ENCODE results near the gene ID1. TPM values are rescaled to one million over a fixed set of nuclear protein-coding genes. Genes with fewer than 3 reads are reported as not detected.

Gene ID1
- total RNA-seq, 3 donors from 2014 or later: 172 to 414 (median 201) TPM

DNA sequence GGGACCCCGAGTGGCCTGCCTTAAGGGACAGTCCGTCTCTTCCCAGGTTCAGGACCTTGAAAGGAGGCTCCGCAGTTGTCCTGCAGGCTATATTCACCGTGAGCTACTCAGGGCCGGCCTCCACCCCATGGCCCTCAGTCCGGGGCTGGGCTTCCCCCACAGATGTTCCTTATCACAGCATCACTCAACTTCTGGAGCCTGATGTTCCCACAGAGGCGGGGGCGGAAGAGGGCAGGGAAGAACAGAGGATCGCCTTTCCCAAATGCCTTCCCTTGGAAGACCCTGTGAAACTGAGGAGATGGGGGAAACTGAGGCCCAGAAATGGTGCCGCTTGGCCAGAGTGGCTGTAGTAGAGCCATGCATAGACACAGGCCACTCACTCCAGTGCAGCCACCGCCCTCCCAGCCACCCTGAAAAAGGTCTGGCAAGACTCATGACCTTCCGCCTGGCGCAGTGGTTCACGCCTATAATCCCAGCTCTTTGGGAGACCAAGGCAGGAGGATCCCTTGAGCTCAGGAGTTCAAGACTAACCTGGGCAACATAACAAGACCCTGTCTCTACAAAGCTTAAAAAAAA is 28.3 kb downstream of the ID1 start:
- Histone ChIP-seq H3K36me3 (ENCODE audit: low read depth) (no peaks in the 10 kb centered on the region), H3K4me3 (no peak overlapping the region), H3K4me1 (ENCODE audit: low read depth) (no peaks in the 10 kb centered on the region), H3K9me3 (no peaks in the 10 kb centered on the region)
- DNase-seq (no peak), ATAC-seq (no peak)
- TF ChIP-seq, protein P1, sequence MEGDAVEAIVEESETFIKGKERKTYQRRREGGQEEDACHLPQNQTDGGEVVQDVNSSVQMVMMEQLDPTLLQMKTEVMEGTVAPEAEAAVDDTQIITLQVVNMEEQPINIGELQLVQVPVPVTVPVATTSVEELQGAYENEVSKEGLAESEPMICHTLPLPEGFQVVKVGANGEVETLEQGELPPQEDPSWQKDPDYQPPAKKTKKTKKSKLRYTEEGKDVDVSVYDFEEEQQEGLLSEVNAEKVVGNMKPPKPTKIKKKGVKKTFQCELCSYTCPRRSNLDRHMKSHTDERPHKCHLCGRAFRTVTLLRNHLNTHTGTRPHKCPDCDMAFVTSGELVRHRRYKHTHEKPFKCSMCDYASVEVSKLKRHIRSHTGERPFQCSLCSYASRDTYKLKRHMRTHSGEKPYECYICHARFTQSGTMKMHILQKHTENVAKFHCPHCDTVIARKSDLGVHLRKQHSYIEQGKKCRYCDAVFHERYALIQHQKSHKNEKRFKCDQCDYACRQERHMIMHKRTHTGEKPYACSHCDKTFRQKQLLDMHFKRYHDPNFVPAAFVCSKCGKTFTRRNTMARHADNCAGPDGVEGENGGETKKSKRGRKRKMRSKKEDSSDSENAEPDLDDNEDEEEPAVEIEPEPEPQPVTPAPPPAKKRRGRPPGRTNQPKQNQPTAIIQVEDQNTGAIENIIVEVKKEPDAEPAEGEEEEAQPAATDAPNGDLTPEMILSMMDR (IDR thresholded peaks at IDR 0.05): no peak
- intact Hi-C loops (cut with DNase I, micrococcal nuclease): no loop called here

DNA sequence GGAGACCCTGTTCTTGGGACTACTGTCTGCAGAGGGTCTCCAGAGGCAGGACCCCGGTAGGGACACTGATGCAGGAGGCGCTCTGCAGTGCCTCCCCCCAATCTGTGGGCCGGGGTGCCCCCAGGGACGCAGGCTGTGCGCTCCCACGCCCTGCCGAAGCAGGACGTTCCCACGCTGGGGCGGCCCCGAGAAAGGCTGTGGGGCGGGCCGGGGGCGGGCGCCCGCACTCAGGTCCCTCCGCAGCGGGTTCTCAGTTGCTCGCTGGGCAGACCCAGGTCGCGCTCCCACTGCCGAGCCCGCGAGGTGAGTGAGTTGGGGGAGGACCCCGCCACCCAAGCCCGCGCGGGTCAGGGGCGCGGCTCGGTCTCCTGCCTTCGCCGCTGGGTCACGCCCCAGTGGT is 32.6 kb downstream of the ID1 start, which contains the start of gene COX4I2:
TSS of gene COX4I2 (plus strand) at position 253 of the 400 bp plus-strand sequence. CDS start 1,106 bp downstream, outside the sequence.
- DNase-seq: no peak
- Histone ChIP-seq H3K36me3 (ENCODE audit: low read depth) (no peaks in the 10 kb centered on the region), H3K4me3 (no peak within 1 kb of the TSS), H3K4me1 (ENCODE audit: low read depth) (no peaks in the 10 kb centered on the region), H3K9me3 (no peaks in the 10 kb centered on the region)
- TF ChIP-seq, protein P1 (IDR thresholded peaks at IDR 0.05): no peak
- ATAC-seq: no peak
- intact Hi-C loops (cut with DNase I, micrococcal nuclease): no loop called here

DNA sequence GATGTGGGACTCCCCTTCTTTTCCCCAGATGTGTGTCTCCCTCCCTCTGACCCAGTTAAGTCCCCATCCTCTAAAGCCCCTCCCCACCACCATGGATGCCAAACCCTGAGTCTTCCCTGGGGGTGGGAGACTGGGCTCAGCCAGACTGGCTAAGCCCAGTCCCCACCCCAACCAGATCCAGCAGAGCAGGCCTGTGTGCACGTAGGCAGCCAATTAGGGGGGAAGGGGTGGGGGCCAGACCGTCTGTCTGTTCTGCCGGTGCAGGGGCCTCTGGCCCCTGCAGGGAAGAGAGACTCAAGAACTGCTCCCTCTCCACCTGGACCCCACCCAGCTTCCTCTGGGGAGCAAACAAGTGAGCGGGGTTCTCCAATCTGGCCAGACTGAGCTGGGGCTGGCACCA is 33.2 kb downstream of the ID1 start:
- ATAC-seq: no peak
- Histone ChIP-seq H3K9me3 (no peaks in the 10 kb centered on the region), H3K4me3 (no peak overlapping the region), H3K4me1 (ENCODE audit: low read depth) (no peaks in the 10 kb centered on the region), H3K36me3 (ENCODE audit: low read depth) (no peaks in the 10 kb centered on the region)
- intact Hi-C loops (cut with DNase I, micrococcal nuclease): no loop called here
- no peak for DNase-seq
- TF ChIP-seq, protein P1 (IDR thresholded peaks at IDR 0.05): no peak

DNA sequence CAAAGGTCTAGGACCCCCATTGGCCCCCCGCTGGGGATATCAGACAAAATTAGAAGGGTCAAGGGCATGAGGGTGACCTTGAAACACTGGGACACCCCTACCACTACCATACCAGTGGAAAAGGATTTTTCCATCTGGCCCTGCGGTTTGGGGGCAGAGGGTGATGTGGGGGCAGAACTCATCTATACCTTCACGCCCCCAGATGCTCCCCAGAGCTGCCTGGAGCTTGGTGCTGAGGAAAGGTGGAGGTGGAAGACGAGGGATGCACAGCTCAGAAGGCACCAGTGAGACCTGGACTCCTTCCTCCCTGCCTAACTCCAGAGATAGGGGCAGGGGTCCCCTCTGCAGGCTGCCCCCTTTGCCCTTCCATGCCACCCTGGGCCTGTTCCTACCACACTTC is 33.7 kb downstream of the ID1 start:
- no peak for ATAC-seq
- intact Hi-C loops (cut with DNase I, micrococcal nuclease): no loop called here

DNA sequence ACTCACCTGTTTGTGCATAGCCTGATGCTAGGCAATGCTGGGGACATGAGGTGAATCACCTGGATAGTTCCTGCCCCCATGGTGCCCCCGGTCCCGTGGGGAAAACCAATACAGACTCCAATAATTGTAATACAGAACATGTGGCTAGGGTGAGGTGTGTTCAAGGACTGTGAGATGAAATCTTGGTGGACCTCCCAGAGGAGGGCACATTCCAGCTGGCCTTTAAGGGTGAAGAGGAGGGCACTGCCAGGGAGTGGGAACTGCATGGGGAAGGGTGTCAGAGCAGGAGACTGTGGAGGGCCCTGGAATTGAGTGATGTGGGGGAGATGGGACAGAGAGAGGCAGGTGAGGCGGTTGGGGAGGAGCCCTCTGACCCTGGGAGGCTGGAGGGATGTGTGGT is 35.2 kb downstream of the ID1 start:
- TF ChIP-seq, protein P1 (IDR thresholded peaks at IDR 0.05): no peak
- intact Hi-C loops (cut with DNase I, micrococcal nuclease): no loop called here
- Histone ChIP-seq H3K36me3 (ENCODE audit: low read depth) (no peaks in the 10 kb centered on the region), H3K9me3 (no peaks in the 10 kb centered on the region), H3K4me1 (ENCODE audit: low read depth) (no peaks in the 10 kb centered on the region), H3K4me3 (no peak overlapping the region)
- DNase-seq: no peak
- ATAC-seq: no peak

More for the DNA sequence above, 33.7 kb downstream of the ID1 start:
- Histone ChIP-seq H3K9me3 (no peaks in the 10 kb centered on the region), H3K4me3 (no peak overlapping the region), H3K4me1 (ENCODE audit: low read depth) (no peaks in the 10 kb centered on the region), H3K36me3 (ENCODE audit: low read depth) (no peaks in the 10 kb centered on the region)
- DNase-seq: no peak
- TF ChIP-seq, protein P1 (IDR thresholded peaks at IDR 0.05): no peak

DNA sequence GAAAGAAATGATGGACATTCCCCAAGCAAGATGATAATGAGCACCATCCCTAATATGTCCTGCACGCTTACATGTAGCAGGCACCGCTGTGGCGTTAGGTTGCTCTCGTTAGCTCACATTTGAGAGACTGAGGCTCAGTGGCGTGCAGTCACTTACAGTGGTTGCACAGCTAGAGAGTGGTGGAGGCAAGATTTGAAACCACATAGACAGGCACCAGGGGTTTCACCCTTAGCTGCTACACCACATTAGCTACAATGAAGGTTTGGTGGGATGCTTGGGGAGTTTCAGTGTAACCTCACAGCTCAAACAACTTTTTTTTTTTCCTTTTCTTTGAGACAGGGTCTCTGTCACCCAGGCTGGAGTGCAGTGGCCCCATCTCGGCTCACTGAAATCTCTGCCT is 36.3 kb downstream of the ID1 start:
- no peak for DNase-seq
- H3K4me3 ChIP-seq: no peak overlapping the region
- H3K36me3 ChIP-seq (ENCODE audit: low read depth): no peaks in the 10 kb centered on the region
- ATAC-seq: no peak
- intact Hi-C loops (cut with DNase I, micrococcal nuclease): no loop called here
- TF ChIP-seq, protein P1 (IDR thresholded peaks at IDR 0.05): no peak
- no peaks in the 10 kb centered on the region for H3K4me1 ChIP-seq (ENCODE audit: low read depth)
- no peaks in the 10 kb centered on the region for H3K9me3 ChIP-seq

Measured in mucosa of descending colon (tissue), 3 donors.